ENCODE data around the gene FKBP7. TPM values are rescaled to one million over a fixed set of nuclear protein-coding genes. Genes with fewer than 3 reads are reported as not detected.
"Not testable (repeated sequence)": the region's sequence is repeated elsewhere in the genome, so short reads cannot be mapped to it uniquely, and the experiment has no call there.

FKBP7 gene
- total RNA-seq, 1 donor from 2014 or later, result 109 TPM

DNA sequence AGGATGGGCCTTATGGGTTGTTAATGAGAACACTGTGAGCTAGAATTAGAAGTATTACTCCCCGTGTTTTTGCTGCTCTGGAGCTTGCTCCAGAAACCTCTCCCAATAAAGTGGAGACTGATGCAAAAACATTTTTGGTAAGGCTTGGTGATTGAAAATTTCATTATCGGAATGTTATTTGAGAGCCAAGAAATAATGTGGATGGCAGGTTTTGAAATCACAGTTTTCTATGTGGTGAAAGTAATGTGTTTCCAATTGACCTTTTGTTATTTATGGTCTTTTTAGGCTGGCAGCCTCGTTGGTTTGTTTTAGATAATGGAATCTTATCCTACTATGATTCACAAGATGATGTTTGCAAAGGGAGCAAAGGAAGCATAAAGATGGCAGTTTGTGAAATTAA lies 7.0 kb upstream of the FKBP7 start:
- DNase-seq (ENCODE audit: low spot score), result no peak

DNA sequence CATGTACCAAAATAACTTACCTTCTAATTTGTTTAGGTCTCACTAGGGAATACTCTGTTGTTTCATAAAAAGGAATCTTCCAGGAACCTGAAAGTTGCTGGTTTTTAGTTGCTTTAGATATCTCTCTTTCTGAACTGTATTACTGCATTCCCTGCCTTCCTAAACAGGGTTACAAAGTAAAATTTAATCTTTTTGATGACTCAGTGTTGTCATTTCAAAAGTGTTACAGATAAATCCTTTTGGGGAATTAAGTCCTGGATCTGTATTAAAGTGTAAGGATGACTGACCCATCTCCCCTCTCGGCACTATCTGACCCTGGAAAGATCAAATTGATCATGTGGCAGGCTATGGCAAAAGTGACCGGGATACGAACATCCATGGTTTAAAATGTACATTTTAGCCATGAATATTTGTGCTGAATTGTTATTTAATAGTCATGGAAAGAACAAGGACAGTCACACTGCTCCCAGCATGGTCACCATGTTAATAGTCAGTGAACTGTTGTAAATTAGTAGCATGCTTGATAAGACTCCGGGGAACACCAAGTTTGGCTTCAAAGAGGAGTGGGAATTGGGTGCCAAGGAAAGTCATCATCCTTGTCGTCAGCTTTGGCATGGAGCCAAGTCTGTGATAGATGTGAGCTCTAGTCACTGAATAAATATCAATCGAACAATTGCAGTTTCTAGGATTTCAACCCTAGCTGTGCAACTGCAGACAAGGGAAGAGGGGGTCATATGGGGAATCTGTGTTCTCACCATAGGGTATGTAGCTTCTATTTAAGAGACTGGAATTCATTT lies 6.0 kb upstream of the FKBP7 start:
- DNase-seq (ENCODE audit: low spot score), result no peak

DNA sequence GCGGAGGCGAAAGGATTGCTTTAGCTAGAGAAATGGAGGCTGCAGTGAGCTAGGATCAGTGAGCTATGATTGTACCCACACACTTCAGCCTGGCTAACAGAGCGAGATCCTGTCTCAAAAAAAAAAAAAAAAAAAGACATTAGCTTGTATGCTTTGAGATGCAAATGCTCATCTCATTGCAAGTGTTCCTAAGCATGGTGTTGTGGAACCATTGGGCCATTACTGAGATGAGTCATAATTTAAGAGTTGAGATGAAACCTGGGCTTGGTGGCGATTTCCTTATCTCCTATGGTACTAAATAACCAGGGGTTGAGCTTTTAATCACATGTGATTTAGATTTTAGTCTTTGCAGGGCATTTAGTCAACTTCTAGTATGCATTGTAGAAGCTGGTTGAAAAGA lies 4.0 kb upstream of the FKBP7 start:
- no peak for DNase-seq (ENCODE audit: low spot score)

DNA sequence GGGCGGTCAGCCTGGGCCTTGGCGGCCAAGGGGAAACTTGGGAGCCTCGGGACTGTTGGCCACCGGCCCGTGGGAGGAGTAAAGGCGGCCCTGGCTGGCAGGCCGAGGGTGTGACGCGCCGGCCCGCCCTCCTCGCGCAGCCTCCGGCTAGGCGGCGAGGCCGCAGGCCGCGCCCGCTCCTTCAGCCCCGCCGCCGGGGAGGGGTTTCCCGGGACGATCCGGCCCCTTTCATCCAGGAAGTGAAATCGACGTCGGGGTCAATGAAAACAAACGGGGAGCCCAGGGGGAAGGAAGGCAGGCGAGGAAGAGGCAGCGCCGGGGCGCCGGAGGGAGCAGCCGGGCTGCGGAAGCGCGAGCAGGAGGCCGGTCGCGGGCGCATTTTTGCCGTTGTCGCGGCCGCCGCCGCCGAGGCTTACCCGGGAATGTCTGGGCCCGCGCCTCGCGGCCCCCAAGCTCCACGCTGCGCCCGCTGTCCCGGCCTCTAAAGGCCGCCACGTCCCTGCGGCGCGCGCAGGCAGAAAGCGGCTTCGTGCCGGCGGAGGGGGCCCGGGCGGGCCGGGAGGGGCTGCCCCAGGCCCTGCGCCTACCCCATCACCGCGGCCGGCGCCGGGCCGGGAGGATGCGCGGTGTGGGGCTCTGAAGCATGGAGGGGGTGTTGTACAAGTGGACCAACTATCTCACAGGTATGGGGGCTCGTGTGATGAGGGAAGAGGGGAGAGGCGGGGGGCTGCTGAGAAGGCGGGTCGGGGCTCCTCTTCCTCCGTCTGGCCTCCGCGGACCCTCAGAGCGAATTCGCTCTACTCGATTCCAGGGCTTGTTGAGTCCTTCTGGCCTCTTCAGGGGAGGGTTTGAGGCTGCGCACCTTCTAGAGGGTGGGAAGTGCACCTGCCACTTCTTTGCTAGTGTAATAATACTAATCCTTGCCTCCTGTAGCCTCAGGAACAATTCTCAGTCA lies 2.1 kb upstream of the FKBP7 start, which contains the start of gene PLEKHA3:
PLEKHA3 (plus strand) TSS at position 231 of the 955 bp plus-strand sequence; CDS start at position 644, 413 bp downstream.
- peak; percentile 97 for DNase-seq (ENCODE audit: low spot score)

DNA sequence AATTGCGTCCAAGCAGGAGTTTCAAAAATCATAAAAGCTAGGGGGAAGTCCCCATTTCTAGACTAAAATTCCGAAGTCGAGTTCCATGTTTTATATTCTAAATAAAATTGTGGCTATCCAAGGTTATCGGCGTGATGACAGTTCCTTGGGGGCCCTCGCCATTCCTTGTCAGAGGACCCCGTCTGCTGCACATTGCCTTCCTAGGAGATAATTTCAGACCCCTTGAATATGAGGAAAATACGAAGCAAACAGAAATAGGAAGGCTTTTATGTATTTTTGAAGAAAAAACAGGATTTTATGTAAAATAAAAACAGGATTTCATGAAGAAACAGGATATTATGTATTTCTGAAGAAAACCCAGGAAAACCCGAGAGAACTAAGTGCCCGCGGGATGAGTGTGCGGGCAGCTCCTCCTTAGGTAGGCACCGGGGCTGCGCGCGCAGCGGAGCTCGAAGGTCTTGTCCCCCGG lies 1.4 kb upstream of the FKBP7 start:
- no peak for DNase-seq (ENCODE audit: low spot score)

DNA sequence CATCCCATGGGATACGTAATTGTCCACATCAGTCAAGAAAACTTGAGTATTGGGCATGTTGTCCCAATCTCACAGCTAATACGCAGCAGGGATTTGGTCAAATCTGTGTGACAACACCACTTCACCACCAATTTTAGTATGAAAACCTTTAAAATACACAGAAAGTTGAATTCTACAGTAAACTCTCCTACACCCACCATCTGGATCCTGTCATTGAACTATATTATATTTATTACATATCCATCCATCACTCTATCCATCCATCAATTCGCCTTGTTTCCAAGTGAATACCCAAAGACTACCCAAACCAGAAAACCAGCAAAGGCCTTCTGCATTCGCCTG lies 846 bp upstream of the FKBP7 start:
- no peak for DNase-seq (ENCODE audit: low spot score)

DNA sequence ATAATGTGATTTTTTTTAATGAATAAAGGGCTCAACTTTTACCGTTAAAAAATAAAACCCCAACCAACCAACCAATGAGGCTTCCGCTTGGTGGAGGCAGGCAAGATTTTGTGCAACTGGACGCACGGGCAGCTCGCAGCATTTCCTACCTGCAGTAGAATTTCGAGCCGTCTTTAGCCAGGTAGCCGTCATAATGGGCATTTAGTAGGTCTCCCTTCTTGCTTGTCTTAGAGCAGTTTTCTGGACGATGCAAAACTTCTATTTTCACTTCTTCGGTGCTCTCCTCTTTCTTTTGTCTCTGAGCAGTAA lies 316 bp downstream of the FKBP7 start:
- no peak for DNase-seq (ENCODE audit: low spot score)

DNA sequence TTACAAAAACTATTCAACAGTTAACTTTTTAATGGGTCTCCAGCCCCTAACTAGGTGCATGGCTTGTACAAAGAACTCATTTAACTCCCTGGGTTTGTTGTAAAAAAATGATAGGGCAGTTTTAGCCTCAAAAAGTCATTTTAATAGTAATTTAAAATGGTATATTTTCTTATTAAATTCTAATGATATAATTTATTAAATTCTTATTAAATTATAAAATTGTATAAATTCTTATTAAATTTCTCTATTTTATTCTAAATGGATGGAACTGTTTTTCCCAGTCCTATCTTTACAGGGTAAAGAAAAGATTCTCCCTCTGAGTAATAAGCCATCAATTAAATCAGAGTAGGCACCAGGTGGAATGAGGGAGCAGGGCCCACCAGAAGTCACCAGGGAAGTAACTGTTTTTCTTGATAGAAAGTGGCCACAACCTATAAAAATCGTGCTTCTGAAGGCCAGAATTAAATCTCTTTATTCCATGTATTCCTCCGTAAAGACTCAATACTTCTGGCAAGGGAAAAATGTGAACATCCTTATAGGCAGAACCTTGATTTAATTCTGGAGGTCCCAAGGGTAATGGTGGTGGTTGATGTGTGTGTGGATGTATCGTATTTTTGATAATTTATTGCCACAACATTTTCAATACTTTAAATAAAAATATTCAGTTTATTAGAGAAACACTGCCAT lies 814 bp downstream of the FKBP7 start:
- peak; percentile 22 for DNase-seq (ENCODE audit: low spot score)

DNA sequence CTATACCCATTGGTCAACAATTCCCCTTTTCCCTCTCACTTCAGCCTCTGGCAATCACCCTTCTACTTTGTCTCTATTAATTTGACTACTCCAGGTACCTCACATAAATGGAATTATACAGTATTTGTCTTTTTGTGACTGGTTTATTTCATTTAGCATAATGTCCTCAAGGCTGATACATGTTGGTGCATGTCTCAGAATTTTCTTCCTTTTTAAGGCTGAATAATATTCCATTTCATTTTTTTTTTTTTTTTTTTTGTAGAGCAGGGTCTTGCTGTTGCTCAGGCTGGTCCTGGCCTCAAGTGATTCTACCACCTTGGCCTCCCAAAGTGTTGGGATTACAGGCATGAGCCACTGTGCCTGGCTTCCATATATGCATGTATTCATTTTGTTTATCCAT lies 1.9 kb downstream of the FKBP7 start:
- no peak for DNase-seq (ENCODE audit: low spot score)

DNA sequence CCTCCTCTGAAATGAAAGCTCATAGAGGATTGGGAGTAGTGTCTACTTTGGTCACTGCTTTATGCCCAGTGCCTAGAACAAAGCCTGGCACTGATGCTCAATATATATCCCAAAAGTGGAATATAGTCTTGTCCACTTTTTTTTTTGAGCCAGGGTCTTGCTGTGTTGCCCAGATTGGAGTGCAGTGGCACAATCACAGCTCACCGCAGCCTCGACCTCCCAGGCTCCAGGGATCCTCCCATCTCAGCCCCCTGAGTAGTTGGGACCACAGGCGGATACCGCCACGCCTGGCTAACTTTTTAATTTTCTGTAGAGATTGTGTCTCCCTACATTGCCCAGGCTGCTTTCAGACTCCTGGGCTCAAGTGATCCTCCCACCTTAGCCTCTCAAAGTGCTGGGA lies 3.8 kb downstream of the FKBP7 start:
- DNase-seq (ENCODE audit: low spot score), result no peak

DNA sequence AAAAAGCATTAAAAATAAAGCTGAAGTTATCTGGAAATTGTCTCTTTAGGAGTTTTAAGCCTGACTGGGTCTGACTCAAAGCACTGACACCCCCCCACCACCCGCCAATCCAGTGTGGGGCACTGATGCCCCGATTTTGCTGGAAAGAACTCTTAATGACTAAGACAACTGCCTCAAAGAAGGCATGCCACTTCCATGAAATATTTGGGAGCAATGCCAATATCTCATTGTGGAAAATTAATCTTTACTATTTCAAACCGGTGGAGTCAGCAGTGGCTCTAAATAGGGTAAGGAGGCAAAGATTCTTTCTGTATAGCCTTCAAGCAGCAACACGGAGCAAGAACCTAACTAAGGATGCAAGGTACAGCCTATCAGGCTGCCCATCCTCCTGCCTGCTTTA lies 4.5 kb downstream of the FKBP7 start:
- no peak for DNase-seq (ENCODE audit: low spot score)

DNA sequence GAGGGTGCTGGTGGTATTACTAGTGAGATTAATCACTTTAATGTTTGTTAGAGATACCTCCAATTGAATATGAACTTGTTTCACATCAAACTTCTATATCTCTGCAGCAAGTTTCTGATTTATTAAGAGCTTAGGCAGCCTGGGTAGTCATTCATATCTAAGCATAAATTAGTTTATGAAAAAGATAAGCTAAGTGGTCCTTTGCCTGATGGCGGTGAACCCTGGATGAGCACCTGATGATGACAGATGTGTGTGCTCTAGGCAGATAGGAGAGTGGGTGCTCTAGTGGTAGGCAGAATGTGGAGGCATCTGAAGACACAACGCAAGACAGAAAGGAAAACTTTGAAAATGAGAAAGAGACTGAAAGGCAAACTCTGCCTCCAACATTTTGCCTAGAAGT lies 5.0 kb downstream of the FKBP7 start:
- no peak for DNase-seq (ENCODE audit: low spot score)

DNA sequence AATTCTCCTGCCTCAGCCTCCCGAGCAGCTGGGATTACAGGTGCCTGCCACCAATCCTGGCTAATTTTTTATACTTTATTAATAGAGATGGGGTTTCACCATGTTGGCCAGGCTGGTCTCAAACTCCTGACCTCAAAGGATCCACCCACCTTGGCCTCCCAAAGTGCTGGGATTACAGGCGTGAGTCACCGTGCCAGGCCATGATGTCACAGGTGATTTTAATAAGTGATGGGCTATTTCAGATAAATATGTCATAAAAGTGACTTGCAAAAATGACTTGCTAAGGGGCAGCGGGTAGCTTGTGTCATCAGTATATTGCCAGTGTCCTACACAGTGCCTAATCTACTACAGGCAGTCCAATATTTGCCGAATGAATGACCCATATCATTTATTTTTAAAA lies 7.1 kb downstream of the FKBP7 start:
- not testable (repeated sequence) for DNase-seq (ENCODE audit: low spot score)

DNA sequence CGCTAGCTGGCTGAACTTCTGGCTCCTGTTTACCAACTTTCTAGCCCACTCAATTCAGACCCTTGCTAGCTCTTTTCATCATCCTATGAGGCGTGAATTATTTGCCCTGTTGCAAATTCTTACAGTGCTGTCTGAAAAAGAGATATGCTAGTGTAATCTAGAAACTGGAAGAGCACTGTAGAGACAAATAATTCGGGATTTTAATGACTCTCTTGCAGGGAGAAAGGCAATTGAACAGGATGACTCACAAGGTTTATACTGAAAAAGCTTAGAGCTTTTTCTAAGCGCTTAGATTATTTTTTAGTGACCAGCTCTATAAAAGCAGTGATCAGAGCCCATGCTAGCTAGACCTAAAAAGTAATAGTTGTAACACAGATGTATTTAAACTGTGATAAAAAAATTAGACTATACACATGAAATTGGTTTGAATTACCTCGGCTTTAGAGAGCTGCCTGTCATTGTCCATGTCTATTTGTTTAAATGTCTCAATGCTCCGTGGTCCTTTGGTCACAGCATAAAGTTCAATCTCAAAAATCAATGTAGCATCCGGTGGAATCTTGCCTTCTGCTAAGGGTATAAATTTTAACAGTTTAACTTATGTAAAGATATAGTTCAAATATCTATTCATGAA lies 9.1 kb downstream of the FKBP7 start:
- no peak for DNase-seq (ENCODE audit: low spot score)

DNA sequence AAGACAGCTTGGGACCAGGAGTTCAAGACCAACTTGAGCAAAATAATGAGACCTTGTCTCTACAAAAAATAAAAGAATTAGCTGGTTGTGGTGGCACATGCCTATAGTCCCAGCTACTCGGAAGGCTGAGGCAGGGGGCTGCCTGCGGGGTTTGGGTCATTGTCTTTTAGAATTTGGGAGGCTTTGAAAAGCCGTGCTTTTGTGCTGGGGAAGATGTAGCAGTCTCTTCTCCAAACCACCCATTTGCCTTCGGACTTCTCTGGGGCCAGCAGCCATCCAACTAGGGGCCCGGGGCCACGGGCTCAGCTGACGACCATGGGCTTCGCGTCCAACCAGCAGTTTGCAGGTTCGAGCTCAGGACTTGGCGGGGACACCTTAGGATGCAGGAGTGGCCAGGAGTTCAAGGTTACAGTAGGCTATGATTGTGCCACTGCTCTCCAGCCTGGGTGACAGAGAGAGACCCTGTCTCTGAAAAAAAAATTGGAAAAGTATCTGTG lies 21.0 kb downstream of the FKBP7 start:
- no peak for DNase-seq (ENCODE audit: low spot score)

DNA sequence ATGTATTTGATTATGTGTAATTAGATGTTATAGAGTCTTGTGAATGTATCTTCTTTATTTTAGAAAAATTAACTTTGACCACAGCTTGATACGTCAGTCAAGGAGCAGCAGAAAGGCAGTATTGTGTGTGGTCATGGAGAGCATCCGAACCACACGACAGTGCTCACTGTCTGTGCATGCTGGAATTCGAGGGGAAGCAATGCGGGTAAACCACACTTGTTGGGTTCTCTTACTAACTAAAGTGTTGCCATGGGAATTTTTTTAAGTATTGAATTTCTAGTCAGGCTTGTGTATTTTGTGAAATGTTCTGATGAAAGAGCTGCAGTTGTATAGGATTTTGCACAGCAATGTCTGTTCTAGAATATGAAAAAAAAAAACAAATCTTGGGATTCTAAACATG lies 22.5 kb downstream of the FKBP7 start:
- no peak for DNase-seq (ENCODE audit: low spot score)

DNA sequence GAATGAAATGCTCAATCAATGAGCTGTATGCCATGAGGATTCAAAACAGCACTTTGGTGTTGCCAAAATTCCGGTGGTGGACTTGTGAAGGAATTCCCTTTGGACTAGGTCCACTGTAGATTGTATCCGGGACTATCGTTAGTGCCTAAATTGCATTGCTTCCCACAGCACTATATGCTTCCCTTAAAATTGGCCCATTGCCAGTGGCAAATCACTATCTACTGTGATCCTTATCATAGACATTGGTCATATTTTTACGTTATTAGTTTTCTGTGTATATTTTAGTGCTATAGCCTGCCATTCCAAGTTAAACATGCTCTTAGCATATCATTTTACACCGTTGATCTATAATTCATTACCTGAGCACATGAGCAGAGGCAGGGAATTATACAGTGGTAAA lies 25.5 kb downstream of the FKBP7 start:
- DNase-seq (ENCODE audit: low spot score), result no peak

DNA sequence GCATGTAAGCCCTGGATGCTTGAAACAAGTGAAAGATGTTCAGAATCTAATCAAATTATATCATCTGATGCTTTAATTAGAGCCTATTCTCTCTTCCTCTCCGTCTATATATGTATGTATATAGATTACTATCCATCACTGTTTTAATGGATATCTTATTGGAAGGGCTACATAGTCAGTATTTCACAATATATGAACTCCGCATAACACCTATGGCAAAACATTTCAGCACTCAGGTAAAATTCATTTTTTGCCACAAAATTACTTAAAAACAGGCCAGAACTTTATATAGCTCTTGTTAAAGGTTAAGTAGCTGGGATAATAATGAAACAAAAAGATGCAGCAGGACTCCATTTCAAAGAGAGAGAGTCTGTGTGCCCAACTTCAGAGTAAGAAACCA lies 26.1 kb downstream of the FKBP7 start:
- no peak for DNase-seq (ENCODE audit: low spot score)

DNA sequence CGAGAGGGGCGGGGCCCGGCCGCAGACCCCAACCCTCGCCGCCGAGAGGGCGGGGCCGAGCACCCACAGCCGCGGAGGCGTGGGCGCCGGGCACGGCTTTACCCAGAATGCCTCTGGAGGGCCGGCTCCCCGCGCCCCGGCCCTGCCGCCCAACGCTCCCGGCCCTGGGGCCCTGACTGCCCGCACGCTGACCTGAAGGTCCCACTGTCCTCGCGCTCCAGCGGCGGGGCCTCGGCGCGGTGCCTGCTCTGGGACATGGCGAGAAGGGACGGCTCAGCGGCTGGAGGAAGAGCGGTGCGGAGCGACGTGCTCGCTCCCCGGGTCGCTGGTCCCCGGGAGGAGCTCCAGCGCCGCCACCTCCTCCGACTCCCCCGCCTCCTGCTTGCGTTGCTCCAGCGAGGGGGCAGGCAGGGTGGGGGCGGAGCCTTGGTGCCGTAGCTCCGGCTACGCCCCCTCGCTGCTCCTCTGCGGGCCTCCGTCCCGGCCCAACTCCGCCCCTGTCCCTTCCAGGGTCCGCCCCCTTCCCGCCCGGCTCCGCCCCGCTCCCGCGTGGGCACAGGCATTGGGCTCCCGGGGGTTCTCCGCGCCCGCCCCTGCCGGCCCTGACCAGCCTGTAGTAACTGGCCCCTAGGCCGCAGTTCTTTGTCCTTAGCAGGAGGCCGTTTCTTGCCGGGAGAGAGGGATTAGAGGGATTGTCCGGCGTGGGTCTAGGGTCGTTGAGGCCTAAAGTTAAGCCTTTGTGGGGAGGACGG lies 27.4 kb downstream of the FKBP7 start, which contains the start of the genes PJVK and PRKRA:
PJVK (plus strand) TSS at position 605 of the 752 bp plus-strand sequence. CDS start 2,032 bp downstream, outside the sequence.
PRKRA (minus strand) TSS at position 402 of the 752 bp plus-strand sequence; CDS start at position 257, 145 bp downstream.
- DNase-seq (ENCODE audit: low spot score), result peak; percentile 99

DNA sequence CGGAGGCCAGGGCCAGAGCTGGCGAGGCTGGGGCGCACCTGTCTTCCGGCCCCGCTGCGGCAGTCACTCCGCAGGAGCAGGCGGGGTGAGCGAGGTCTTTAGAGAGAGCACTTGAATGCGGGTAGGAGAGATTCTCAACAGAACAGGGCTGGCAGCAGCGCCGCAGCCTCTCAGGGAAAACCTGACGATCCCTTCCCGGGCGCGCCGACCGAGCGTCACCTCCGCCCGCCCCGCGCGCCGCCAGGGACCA lies 28.0 kb downstream of the FKBP7 start:
- no peak for DNase-seq (ENCODE audit: low spot score)

All from umbilical cord (tissue), 2 donors.